IPS-11a (cell line): ENCODE data around the gene EXTL1.

ENCODE experiments used
- H3K4me3 ChIP-seq: one replicate; pipeline ENCODE4 v1.5.1; 2013; ENCODE audit warnings: low read depth, low read length, control low read depth

EXTL1 gene

DNA sequence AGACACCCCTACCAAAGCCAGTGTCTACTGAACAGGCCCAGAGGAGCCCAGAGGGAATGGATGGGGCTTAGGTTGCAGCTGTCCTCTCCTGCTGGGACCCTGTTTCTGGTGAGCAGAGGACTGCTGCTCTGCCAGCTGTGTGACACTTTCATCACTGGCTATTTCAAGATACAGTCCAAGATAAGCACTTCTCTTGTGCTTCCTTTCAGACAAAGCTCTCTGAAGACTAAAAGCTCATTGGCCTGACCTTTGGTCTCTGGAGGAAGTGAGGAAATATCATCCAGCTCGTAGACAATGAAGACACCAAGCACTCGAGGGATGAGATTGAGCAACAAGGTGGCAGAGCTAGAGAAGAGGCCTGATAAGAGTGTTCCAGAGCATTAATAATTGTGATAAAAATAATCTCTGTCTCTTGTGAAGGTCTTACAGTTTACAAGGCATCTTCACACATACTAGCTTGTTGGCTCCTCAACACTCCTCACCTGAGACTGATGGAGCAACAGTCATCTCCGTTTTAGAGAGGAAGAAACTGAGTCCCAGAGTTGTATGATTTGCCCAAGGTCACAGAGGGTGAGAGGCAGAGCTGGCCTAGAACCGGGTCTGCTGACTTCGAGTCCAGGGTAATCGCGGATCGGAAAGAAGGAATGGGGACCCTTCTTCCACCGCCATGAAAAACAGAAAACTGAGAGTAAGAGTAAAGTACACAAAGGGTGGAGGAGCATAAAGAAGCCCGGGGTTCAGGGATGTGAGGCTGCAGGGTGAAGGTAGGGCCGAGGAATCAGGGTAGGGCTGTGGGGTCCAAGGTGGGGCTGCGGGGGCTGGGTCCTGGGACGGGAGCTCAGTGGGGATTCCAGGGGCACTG lies 24.4 kb upstream of the EXTL1 start:
- H3K4me3 ChIP-seq: peak overlapping the region; percentile 82

DNA sequence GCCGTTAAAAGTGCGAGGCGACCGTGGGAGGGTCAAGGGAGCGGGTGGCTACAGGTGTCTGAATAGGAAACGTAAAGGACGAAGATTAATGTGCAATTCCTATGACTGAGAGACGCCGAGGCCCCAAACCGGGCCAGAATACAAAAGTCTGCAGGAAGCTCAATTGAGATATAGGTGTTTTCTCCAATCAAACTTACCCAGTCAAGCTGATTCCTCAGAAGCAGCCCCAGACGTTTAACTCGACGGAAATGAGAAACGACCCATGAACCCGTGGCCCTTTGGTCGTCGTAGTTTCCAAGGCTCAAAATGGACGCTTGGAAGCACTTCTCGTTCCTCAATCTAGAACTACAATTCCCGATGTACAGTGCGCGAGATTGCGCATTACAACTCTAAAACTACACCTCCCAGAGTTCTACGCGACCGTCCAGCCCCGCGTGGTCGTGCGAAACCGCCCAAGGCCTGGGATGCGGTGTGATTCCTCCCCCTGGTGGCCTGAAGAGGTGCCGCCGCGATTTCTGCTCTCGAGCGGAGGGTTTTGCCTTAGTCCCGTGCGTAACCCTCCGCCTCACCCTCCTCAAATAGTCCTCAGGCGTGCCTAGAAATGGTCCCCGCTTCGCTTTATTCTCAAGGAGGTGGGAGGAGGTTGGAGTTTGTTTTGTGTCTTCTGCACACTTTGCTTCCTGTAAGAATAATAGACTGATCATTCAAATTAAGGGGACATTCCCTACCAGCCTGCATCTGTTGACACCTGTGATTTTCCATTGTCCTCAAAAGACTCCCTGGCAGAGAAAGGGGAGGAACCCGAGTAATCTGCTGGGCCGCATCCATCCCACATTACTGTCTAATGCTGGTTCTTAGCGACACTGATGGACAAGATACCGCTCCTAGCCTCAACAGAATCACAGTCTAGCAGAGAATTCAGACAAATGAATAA lies 23.5 kb upstream of the EXTL1 start, which contains the start of gene PAFAH2:
TSS of gene PAFAH2 (minus strand) at position 236 of the 934 bp plus-strand sequence. CDS start 7,247 bp downstream, outside the sequence.
- H3K4me3 ChIP-seq: peak within 1 kb of the TSS; percentile 82

DNA sequence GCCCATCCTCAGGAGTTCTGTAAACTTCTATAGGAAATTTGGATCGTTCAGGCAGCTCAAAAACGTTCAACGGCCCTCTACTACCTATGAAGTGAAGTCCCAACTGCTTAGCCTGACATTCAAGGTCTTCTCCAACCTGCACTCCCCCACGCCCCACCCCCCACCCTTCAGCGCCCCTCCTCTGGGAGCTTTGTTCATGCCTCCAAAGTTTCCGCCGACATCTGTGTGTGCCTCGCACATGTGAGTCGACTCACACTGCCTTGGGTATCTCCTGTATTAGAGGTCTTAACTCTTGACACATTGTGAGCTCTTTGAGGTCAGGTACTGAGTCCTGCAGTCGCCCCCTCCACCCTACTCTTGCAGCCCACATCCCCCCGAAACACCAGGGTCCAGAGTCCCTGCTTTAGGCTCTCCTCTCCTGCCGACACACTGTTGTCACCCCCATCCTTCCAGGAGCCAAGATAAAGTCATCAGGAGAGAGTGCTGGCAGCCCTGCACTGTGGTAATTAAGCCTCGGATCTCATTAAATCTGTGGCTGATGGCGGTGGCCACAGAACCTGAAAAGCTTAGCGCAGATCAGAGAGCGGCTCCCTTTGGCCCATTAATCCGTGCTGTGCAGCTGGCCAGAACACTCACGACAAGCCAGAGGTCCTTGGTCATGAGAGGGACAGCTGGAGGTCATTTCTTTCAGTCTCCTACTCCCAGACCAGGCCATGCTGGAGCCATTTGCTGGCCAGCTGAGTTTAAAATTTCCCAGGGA lies 22.4 kb upstream of the EXTL1 start:
- no peak overlapping the region for H3K4me3 ChIP-seq

DNA sequence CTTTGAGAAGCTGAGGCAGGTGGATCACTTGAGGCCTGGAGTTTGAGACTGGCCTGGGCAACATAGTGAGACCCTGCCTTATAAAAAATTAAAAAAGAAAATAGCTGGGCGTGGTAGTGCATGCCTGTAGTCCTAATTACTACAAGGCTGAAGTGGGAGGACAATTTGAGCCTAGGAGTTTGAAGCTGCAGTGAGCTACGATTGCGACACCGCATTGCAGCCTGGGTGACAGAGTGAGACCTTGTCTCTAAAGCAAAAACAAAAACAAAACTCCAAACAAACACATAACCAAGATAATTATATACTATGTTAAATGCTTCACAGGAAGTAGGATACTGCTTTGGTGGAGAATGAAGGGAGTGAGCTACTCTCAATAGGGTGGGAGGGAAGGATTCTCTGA lies 18.3 kb upstream of the EXTL1 start:
- no peak overlapping the region for H3K4me3 ChIP-seq

DNA sequence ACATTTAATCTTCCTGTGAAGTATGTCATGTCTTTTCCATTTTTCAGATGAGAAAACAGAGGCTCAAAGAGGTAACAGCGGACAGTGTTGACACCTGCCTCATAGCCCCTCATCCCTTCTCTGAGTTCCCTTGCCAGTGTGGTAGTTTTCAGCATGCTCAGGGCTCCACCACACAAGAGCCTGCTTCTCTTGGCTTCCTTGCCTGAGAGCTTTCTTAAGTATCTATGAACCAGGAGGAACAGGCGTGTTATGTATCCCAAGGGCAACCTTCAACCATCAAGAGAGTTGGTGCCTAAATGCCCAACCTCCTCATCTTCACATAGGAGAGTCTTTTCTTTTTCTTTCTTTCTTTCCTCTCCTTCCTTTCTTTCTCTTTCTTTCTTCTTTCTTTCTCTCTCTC lies 17.8 kb upstream of the EXTL1 start:
- H3K4me3 ChIP-seq: no peak overlapping the region

DNA sequence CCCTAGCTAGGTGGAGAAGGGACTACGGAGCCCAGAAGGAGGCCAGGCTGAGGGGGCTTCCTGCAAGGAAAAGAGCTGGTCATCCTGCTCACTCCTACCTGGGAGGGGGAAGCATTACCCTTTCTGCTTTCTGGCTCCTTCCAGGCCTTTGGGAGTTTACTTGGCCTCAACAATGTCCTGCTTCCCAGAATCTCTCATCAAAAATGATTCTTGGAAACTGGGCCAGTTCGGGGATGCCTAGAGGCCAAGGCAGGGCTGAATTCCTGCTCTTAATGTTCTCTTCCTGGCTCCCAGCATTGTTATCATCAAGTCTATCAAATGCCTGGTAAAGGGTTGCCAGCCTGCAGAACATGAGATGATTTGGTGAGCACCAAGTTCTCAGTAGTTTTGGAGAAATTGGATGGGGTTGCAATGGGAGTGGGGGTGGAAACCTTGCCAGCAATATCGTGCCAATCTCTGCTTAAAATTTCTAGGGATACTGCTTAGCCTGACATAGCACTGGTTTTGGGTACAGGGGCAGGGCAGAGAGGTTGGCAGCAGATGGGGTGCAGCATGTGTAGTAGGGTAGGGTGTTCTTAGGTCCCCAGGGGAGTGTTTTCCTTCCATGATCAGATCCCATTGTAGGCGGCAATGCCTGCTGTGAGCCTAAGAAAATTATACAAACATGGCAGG lies 16.0 kb upstream of the EXTL1 start:
- H3K4me3 ChIP-seq: no peak overlapping the region

DNA sequence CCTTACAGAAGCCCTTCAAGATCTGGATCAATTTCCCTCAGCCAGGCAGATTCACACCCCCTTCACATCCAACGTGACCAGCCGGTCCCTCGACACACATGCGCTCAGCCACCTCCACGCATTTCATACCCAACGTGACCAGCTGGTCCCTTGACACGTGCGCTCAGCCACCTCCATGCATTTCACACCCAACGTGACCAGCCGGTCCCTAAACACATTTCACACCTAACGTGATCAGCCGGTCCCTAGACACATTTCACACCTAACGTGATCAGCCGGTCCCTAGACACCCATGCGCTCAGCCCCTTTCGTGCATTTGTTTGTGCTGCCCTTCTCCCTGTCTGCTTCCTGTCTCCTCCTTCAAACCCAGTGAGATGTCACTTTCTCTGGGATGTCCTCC lies 14.9 kb upstream of the EXTL1 start:
- H3K4me3 ChIP-seq: no peak overlapping the region

DNA sequence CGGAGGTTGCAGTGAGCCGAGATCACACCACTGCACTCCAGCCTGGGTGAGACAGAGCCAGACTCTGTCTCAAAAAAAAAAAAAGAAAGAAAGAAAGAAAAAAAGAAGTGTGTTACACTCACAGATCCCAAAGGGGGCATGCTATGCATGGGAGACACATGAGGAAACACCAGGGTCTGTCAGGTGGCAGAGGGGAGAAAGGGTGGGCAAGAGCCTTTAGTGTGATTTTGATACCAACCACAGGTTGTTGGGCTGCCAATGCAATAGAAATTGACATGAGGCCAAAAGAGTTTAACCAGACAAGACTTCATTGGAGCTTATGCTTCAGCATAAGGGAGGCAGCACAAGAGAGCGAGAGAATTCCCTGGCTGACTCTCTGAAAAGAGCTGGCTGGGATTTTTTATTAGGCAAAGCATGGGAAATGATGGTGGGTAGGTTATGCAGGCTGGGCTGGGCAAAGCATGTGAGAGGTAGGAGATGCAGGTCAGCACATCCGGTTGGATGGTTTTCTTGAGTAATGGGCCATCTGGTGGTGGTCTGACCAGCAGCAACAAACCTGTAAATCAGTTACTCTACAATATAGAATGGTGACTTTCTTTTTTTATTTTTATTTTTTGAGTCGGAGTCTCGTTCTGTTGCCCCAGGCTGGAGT lies 11.7 kb upstream of the EXTL1 start:
- no peak overlapping the region for H3K4me3 ChIP-seq

DNA sequence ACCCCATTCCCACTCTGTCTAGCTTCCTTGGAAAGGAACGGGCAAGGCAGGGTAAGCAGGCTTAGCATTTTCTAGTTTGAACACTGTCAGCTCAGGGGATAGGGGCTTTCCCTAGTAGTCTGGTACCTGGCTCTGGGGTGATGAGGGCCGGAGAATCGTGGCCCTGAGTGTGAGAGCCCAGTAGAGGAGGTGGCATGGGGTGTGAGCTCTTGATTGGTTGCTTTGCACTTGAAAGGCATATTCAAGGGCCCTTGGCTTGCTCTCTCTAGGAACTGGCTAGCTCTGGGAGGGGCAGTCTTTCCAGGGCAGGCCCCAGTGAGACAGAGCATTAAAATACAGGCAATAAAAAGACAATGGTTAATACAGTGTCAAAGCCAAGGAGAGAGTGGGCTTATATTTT lies 10.8 kb upstream of the EXTL1 start:
- no peak overlapping the region for H3K4me3 ChIP-seq

DNA sequence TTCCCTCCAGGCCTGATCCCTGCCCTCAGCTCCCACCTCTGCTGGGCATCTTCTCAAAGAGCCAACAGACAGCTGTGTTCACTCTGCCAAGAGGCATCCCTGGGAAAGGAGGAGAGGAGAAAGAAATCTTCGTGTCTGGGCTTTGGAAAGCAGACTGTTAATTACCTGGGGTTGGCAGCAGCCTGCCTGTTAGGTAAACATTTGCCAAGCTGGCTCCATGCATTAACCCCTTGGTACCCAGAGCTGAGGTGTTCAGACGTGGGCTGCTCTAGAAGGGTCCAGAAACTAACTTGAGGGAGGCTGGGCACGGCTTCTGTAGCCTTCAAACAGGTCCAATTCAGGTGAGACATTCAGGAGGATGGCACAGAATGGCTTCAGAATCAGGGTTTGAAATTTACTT lies 8.7 kb upstream of the EXTL1 start:
- no peak overlapping the region for H3K4me3 ChIP-seq

DNA sequence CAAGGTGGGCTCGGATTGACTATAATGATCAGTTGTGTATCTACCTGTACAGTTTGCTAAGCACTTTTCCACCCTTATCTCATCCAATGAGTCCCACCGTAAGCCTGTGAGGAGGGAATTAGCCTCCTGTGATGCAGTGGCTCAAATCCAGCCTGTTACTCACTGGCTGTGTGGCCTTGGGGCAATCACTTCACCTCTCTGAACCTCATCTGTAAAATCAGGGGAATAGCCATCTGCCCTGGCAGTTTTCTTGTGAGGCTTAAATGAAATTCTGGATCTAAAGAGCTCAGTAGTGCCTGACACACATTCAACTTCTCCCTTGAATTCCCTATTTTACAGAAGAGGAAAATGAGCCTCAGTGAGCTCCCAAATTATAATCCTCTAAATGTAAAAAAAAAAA lies 7.4 kb upstream of the EXTL1 start:
- H3K4me3 ChIP-seq: no peak overlapping the region

DNA sequence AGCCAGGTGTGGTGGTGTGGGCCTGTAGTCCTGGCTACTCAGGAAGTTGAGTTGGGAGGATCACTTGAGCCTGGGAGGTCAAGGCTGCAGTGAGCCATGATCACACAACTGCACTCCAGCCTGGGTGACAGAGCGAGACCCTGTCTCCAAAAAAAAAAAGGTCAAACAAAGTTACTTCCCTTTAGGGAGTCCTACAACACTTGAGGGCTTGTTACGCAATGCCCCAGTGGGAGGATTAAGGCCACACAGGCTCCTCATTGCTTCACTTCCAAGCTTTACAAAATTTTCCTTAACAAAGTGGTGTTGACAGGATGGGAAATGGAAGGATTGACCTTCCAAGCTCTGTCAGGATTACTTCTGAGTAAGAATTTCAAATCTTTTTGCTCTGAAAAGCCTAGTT lies 6.2 kb upstream of the EXTL1 start:
- H3K4me3 ChIP-seq: no peak overlapping the region

DNA sequence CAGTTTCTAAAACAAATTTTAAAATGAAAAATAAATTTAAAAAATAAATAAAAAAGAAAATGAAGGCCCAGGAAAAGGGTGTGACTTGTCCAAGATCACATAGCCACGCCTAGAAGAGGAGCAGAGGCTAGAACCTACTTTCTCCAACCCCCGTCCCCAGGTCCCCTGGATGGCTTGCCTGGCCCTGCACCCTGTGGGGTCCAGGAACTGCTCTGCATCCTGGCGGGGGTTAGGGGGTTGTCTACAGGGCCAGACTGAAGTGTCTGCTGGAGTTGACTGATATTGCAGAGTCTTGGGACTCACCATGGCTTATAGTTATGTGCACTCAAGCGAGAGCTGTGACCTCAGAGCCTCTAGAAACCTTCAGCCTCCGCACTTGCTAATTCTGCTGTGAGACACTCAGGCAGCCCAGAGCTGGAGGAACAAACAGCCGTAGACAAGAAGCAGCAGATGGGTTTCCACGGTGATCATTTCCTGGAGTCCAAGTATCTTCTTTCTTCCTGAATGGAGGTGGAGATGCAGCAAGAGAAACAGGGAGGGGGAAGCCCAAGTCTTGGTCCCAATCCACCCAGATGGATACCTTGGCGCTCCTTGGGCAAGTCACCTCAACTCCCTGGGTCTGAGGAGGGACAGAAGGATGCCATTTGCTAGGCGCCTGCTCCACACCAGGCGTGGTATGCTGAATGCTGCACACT lies 5.2 kb upstream of the EXTL1 start:
- H3K4me3 ChIP-seq: no peak overlapping the region

DNA sequence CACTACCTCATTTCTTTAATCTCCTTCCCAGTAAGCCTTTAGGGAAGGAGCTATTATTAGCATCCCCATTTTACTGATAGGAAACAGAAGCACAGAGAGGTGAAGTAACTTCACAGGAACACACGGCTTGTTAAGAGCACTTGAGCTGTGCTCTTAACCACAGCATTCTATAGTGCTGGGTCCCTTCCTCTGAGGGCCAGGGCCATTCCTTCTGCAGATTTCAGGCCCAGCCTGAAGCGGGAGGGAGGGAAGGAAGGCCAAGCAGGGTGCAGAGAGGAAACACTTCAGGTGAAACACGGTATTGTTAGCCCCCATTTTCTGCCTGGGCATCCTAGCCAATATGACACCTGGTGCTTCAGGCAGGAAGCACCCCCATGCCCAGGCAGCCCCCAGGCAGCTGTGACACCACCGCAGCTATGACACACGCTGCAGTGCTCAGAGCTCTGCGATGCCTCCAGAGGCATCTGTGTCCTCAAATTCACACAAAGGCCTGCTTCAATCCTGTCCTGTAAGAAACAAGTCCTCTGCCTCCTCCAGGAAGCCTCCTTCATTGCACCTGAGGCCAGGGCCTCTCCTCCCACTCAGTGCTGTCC lies 4.5 kb upstream of the EXTL1 start:
- H3K4me3 ChIP-seq: no peak overlapping the region

DNA sequence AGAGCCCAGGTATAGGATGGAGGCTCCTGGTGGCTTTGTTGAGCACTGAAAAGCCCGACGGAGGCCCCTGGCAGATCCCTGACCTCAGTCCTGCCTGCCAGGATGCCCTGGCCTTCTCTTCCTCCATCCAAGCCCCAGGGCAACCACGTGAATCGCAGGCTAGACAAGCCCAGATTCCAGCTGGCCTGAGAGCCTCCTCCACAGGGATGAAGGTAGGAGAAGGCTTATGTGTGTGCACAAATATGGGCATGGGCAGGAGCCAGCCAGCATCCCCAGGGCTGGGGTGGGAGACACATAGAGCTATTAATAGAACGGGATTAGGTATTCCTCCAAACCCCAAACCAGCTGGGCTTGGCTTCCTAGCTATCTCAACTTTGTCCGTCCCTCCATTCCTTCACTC lies 4.0 kb upstream of the EXTL1 start:
- no peak overlapping the region for H3K4me3 ChIP-seq

DNA sequence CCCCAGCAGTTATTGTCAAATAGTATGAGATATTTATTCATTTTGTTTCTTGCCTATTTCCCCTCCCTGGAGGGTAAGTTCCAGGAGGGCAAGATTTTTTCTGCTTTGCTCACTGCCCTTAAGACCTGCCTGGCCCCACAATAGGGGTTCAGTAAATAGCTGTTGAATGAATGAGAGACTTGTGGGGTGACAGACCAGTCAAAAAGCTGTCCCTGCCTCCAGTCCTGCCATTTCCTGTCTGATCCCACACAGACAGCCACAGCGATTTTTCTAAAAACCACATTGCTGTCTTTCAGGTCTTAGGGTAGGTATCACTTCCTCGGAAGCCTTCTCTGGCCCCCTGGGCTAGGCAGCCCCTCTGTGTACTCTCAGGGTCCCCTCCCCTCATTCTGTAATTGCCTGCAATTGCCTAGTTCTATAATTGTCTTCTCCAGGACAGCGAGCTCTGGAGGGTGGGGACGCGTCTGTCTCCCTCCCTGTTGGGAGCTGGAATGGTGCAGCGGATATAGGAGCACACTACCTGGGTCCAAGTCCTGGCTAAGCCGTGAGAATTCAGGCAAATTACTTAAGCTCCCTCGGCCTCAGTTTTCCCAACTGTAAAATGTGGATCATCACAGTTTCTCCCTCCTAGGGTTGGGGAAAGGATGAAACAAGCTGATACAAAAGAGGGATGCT lies 1.8 kb upstream of the EXTL1 start:
- no peak overlapping the region for H3K4me3 ChIP-seq

DNA sequence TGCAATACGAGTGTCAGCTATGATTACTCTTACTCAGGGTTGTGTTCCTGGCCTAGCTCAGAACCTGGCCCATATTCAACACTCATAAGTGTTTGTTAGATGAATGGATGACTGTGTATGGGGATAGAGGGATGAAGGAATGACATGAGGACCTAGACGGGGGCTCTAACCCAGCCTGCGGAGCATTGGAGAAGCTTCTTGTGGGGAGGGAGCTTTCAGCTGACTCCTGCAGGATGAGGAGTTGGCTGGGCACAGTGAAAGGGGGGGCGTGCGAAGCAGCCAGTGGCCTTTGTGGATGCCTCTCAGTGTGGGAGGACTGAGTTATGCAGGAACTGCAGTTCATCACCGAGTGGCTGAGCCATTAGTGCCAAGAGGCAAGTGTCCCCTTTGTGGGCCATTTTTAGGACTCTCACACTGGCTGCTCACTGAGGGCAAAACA lies 1.2 kb upstream of the EXTL1 start:
- no peak overlapping the region for H3K4me3 ChIP-seq

DNA sequence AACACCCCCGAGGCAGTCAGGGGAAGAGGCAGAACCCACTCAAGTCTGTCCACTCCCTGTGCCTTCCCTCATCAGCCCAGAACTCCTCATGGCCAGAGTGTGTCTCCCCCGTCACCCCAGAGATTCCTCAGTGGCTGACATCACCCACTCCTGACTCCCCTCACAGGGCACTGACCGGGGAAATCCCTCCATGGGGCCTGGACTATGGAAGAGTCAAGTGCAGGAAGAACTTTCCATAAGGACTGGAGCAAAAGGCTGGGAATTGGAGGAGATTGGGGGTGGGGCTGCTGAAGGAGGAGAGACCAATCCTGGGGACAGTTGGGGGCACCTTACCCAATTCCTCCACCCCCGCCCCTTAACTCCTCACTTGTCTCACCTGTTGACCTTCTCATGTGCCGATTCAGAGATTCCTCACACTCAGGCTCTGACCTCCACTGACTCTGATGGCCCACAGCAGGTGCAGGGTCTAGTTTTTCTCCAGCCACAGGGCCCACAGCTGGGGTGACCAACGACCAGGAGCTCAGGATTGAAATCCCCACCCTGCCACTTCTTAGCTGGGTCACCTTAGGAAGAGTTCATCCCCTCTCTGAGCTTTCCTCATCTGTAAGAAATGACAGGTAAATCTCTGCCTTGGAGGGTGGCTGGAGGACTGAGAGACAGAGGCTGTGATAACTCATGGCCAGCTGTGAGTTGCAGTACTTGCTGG lies 481 bp upstream of the EXTL1 start:
- no peak overlapping the region for H3K4me3 ChIP-seq
